ENCODE data around the gene MAP3K20.

DNA sequence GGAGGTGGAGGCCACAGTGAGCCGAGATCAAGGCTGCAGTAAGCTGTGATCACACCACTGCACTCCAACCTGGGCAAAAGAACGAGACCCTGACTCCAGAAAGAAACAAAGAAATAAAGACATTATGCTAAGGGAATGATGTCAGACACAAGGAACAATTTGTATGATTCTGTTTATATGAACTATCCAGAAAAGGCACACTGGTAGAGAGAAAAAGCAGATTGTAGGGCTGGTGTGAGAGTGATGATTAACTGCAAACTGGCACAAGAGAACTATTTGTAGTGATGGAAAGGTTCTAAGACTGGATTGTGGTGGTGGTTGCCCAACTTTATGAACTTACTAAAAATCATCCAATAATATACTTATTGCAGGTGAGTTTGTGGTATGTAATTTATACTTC, 106.3 kb downstream of the MAP3K20 start:
- TF ChIP-seq, protein P1, sequence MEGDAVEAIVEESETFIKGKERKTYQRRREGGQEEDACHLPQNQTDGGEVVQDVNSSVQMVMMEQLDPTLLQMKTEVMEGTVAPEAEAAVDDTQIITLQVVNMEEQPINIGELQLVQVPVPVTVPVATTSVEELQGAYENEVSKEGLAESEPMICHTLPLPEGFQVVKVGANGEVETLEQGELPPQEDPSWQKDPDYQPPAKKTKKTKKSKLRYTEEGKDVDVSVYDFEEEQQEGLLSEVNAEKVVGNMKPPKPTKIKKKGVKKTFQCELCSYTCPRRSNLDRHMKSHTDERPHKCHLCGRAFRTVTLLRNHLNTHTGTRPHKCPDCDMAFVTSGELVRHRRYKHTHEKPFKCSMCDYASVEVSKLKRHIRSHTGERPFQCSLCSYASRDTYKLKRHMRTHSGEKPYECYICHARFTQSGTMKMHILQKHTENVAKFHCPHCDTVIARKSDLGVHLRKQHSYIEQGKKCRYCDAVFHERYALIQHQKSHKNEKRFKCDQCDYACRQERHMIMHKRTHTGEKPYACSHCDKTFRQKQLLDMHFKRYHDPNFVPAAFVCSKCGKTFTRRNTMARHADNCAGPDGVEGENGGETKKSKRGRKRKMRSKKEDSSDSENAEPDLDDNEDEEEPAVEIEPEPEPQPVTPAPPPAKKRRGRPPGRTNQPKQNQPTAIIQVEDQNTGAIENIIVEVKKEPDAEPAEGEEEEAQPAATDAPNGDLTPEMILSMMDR (IDR thresholded peaks at IDR 0.05): no peak
- TF ChIP-seq RCOR1 (IDR thresholded peaks at IDR 0.05; ENCODE audit: low read length): no peak
- TF ChIP-seq, protein P2, sequence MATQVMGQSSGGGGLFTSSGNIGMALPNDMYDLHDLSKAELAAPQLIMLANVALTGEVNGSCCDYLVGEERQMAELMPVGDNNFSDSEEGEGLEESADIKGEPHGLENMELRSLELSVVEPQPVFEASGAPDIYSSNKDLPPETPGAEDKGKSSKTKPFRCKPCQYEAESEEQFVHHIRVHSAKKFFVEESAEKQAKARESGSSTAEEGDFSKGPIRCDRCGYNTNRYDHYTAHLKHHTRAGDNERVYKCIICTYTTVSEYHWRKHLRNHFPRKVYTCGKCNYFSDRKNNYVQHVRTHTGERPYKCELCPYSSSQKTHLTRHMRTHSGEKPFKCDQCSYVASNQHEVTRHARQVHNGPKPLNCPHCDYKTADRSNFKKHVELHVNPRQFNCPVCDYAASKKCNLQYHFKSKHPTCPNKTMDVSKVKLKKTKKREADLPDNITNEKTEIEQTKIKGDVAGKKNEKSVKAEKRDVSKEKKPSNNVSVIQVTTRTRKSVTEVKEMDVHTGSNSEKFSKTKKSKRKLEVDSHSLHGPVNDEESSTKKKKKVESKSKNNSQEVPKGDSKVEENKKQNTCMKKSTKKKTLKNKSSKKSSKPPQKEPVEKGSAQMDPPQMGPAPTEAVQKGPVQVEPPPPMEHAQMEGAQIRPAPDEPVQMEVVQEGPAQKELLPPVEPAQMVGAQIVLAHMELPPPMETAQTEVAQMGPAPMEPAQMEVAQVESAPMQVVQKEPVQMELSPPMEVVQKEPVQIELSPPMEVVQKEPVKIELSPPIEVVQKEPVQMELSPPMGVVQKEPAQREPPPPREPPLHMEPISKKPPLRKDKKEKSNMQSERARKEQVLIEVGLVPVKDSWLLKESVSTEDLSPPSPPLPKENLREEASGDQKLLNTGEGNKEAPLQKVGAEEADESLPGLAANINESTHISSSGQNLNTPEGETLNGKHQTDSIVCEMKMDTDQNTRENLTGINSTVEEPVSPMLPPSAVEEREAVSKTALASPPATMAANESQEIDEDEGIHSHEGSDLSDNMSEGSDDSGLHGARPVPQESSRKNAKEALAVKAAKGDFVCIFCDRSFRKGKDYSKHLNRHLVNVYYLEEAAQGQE (IDR thresholded peaks at IDR 0.05; ENCODE audit: low read depth, low read length): no peak
- TF ChIP-seq EZH2phosphoT487 (IDR thresholded peaks at IDR 0.05; ENCODE audit: borderline replicate concordance, low read depth): no peak
- no peak for TF ChIP-seq RFX5 (IDR thresholded peaks at IDR 0.05; ENCODE audit: low read length)
- no peak for TF ChIP-seq POLR2AphosphoS5 (IDR thresholded peaks at IDR 0.05; ENCODE audit: low read depth, low read length)
- no peak for TF ChIP-seq MXI1 (IDR thresholded peaks at IDR 0.05; ENCODE audit: low read depth, low read length)
- TF ChIP-seq, protein P3, sequence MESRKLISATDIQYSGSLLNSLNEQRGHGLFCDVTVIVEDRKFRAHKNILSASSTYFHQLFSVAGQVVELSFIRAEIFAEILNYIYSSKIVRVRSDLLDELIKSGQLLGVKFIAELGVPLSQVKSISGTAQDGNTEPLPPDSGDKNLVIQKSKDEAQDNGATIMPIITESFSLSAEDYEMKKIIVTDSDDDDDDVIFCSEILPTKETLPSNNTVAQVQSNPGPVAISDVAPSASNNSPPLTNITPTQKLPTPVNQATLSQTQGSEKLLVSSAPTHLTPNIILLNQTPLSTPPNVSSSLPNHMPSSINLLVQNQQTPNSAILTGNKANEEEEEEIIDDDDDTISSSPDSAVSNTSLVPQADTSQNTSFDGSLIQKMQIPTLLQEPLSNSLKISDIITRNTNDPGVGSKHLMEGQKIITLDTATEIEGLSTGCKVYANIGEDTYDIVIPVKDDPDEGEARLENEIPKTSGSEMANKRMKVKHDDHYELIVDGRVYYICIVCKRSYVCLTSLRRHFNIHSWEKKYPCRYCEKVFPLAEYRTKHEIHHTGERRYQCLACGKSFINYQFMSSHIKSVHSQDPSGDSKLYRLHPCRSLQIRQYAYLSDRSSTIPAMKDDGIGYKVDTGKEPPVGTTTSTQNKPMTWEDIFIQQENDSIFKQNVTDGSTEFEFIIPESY (IDR thresholded peaks at IDR 0.05; ENCODE audit: borderline replicate concordance, low read depth): no peak
- TF ChIP-seq TCF12 (IDR thresholded peaks at IDR 0.05): no peak
- TF ChIP-seq CHD2 (IDR thresholded peaks at IDR 0.05; ENCODE audit: low read length, partially characterized antibody): no peak
- TF ChIP-seq TAF1 (IDR thresholded peaks at IDR 0.05; ENCODE audit: borderline replicate concordance, low read depth, low read length): no peak
- no peak for TF ChIP-seq RAD21 (IDR thresholded peaks at IDR 0.05; ENCODE audit: low read length)

Data from SK-N-SH (cell line).